Measurements from ENCODE around the gene AJM1. TPM values are rescaled to one million over a fixed set of nuclear protein-coding genes. Genes with fewer than 3 reads are reported as not detected.

The AJM1 gene
- polyA plus RNA-seq, 2 of the 4 experiments (the other 2 are of a cell fraction) = 0.76 to 3.0 TPM

GRCh38 chr9:136852664-136853595 is 10.7 kb downstream of the AJM1 start:
- CTCF ChIA-PET = interaction anchor here (0.7 to 2.3 kb wide), 6 partner anchors 8 to 95 kb away, joined by 3 to 8 read pairs (median 6); partner anchors contain the start of gene AJM1
- FAIRE-seq = no peak
- WGBS (ENCODE audit: missing lambda C conversion rate) = 89% methylated on average over 25 of the region's 29 CpGs
- no peak overlapping the region for H3K4me3 ChIP-seq
- no peaks in the 10 kb centered on the region for H3K9me3 ChIP-seq
- POLR2A ChIA-PET = no interaction called here
- ATAC-seq = no peak
- peak overlapping the region in 1 of 2 experiments; percentile 97; a peak in 1 of 6 replicates for H3K27ac ChIP-seq
- peaks cover 56% of the 10 kb centered on the region for H3K4me1 ChIP-seq
- no peak for DNase-seq (ENCODE audit: low read depth in 1 of 2, low spot score in 1 of 2)
- TF ChIP-seq HOXB5 (CRISPR knock-in tag; IDR thresholded peaks at IDR 0.05) = no peak
- TF ChIP-seq HOXA7 (CRISPR knock-in tag; IDR thresholded peaks at IDR 0.05) = no peak
- TF ChIP-seq HDAC2 (IDR thresholded peaks at IDR 0.05) = no peak
- no peak; the same call in 1 of the 2 replicates for TF ChIP-seq PBX3 (IDR thresholded peaks at IDR 0.05)
- TF ChIP-seq FOSL2 (IDR thresholded peaks at IDR 0.05) = no peak
- no peak for TF ChIP-seq FOSL2 (CRISPR knock-in tag; IDR thresholded peaks at IDR 0.05)
- no peak for TF ChIP-seq RCOR1 (IDR thresholded peaks at IDR 0.05; ENCODE audit: low read depth, low read length)
- TF ChIP-seq MAZ (IDR thresholded peaks at IDR 0.05; ENCODE audit: borderline replicate concordance, low read depth, low read length) = no peak
- no peak for TF ChIP-seq RNF2 (IDR thresholded peaks at IDR 0.05; ENCODE audit: borderline replicate concordance, low read depth)
- no peak for TF ChIP-seq CEBPB (IDR thresholded peaks at IDR 0.05)
- no peak for TF ChIP-seq KDM5A (IDR thresholded peaks at IDR 0.05)
- TF ChIP-seq EHF (CRISPR knock-in tag; IDR thresholded peaks at IDR 0.05) = no peak
- TF ChIP-seq ZFP36 (IDR thresholded peaks at IDR 0.05; ENCODE audit: borderline replicate concordance, partially characterized antibody) = no peak
- no peak for TF ChIP-seq EHMT2 (IDR thresholded peaks at IDR 0.05; ENCODE audit: low read depth)
- no peak for TF ChIP-seq POLR2A (IDR thresholded peaks at IDR 0.05; ENCODE audit: low read length)
- TF ChIP-seq E2F6 (IDR thresholded peaks at IDR 0.05; ENCODE audit: borderline replicate concordance, low read depth) = no peak
- TF ChIP-seq MAFK (IDR thresholded peaks at IDR 0.05; ENCODE audit: partially characterized antibody) = no peak
- TF ChIP-seq TP53 (CRISPR knock-in tag; IDR thresholded peaks at IDR 0.05) = no peak
- no peak overlapping the region for H3K4me2 ChIP-seq

- no peak for TF ChIP-seq ATOH8 (CRISPR knock-in tag; IDR thresholded peaks at IDR 0.05; ENCODE audit: low read depth)
- TF ChIP-seq CEBPB (IDR thresholded peaks at IDR 0.05) = no peak
- TF ChIP-seq HOXA7 (CRISPR knock-in tag; IDR thresholded peaks at IDR 0.05) = no peak
- no peak for TF ChIP-seq TP53 (CRISPR knock-in tag; IDR thresholded peaks at IDR 0.05)
- no peak for TF ChIP-seq BHLHE40 (IDR thresholded peaks at IDR 0.05; ENCODE audit: low read depth, low read length)
- TF ChIP-seq RAD21 (conservative IDR thresholded peaks at IDR 0.05 in 1 of 2, IDR thresholded peaks at IDR 0.05 in 1 of 2) = peak in 1 of 2 experiments; percentile 29; a peak in 1 of 5 replicates
- CTCF ChIA-PET = interaction anchor here (0.7 to 2.3 kb wide), 6 partner anchors 9 to 94 kb away, joined by 3 to 8 read pairs (median 4); partner anchors contain the start of gene AJM1
- H3K4me1 ChIP-seq = peaks cover 64% of the 10 kb centered on the region
- ATAC-seq = no peak
- POLR2A ChIA-PET = interaction anchor here (0.6 kb wide), 1 partner anchor 31 kb away, joined by 3 read pairs; no protein-coding TSS in a partner anchor
- WGBS (ENCODE audit: missing lambda C conversion rate) = 88% methylated on average over 7 of the region's 18 CpGs
- FAIRE-seq = no peak
- H3K9me3 ChIP-seq = no peaks in the 10 kb centered on the region
- no peak overlapping the region for H3K4me2 ChIP-seq
- no peak for DNase-seq (ENCODE audit: low read depth in 1 of 2, low spot score in 1 of 2)
- no peak overlapping the region for H3K4me3 ChIP-seq
- peak overlapping the region in 1 of 2 experiments; percentile 51; a peak in 2 of 6 replicates for H3K27ac ChIP-seq
These were observed 11.4 kb downstream of the AJM1 start for GRCh38 chr9:136853596-136854112.
